Measurements from ENCODE around the gene ANKRD22. TPM values are rescaled to one million over a fixed set of nuclear protein-coding genes. Genes with fewer than 3 reads are reported as not detected.

Gene ANKRD22
- total RNA-seq, 1 experiment from 2014 or later: not detected

DNA sequence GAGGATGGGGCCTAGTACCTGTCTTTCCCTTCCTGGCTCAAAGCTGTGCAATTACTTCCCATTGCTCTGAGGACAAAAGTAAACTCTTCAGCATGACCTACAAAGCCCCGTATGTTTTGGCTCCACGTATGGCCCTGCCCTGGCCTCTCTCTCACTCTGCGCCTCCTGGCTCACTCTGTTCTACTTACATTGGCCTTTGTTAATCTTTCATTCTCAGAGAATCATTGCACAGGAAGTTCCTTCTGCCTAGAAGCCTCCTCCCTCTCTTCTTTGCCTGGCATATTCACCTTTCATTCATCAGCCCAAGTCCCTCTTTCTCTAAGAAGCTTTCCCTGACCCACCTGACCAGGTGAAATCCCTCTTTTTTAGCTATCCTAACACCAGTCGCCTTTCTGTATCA, 25.3 kb downstream of the ANKRD22 start:
- Histone ChIP-seq H3K4me3 (ENCODE audit: low read depth, low read length, poor library complexity, severe bottlenecking) (no peak overlapping the region), H3K36me3 (ENCODE audit: insufficient read depth, low read length, poor library complexity, severe bottlenecking) (no peaks in the 10 kb centered on the region), H3K4me1 (ENCODE audit: insufficient read depth, low read length, poor library complexity, severe bottlenecking) (peaks cover 8% of the 10 kb centered on the region), H3K27me3 (replicated peaks; ENCODE audit: insufficient read depth, low read depth, low read length, poor library complexity) (no peaks in the 10 kb centered on the region), H3K9me3 (ENCODE audit: low read depth, low read length, poor library complexity, severe bottlenecking) (no peaks in the 10 kb centered on the region), H3K27ac (ENCODE audit: low read depth, low read length, poor library complexity, severe bottlenecking) (no peak overlapping the region)
- intact Hi-C loops (cut with micrococcal nuclease; ENCODE audit: unreplicated experiment): no loop called here
- no TSS peak for BruUV-seq (replicated peaks)
- ChIA-PET CTCF (interaction anchor here (1.1 kb wide), 1 partner anchor 106 kb away, joined by 3 read pairs; no protein-coding TSS in a partner anchor), POLR2A (ENCODE audit: low non-redundant PET) (no interaction called here)
- no peak for TF ChIP-seq CTCF (conservative IDR thresholded peaks at IDR 0.05; ENCODE audit: low read depth, low read length)
- no peak for TF ChIP-seq EZH2 (IDR thresholded peaks at IDR 0.05; ENCODE audit: borderline replicate concordance, low read depth, low read length, poor library complexity, severe bottlenecking)
- DNase-seq (ENCODE audit: low spot score): no peak

DNA sequence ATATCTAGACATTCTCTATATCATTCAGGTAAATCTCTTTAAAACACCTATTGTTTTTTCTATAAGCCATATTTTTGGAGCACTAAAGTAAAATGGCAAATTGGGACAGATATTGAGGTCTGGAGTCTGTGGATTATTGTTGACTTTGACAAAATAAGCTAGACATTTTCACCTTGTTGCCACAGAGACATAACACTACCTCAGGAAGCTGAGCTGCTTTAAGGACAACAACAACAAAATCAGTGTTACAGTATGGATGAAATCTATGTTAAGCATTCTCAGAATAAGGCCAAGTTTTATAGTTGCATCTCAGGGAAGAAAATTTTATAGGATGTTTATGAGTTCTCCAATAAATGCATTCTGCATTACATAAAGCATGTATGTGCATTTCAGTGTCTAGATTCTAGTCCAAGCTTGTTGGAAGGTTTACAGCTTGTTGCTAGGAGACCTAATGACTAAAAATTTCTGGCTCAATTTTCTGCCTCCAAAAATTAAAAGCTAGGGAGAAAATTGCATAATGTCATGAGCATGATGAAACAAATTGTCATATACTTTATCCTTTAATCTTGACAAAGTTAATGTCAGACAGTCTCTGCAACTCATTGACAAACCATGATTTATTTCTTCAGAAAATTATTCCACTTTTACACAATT, 30.8 kb downstream of the ANKRD22 start:
- BruUV-seq (replicated peaks): no TSS peak
- no peaks in the 10 kb centered on the region for H3K36me3 ChIP-seq (ENCODE audit: insufficient read depth, low read length, poor library complexity, severe bottlenecking)
- DNase-seq (ENCODE audit: low spot score): peak; percentile 41
- ChIA-PET CTCF (no interaction called here), POLR2A (ENCODE audit: low non-redundant PET) (no interaction called here)
- H3K9me3 ChIP-seq (ENCODE audit: low read depth, low read length, poor library complexity, severe bottlenecking): no peaks in the 10 kb centered on the region
- H3K4me3 ChIP-seq (ENCODE audit: low read depth, low read length, poor library complexity, severe bottlenecking): no peak overlapping the region
- peaks cover 26% of the 10 kb centered on the region for H3K4me1 ChIP-seq (ENCODE audit: insufficient read depth, low read length, poor library complexity, severe bottlenecking)
- peak overlapping the region; percentile 51 for H3K27ac ChIP-seq (ENCODE audit: low read depth, low read length, poor library complexity, severe bottlenecking)
- no peaks in the 10 kb centered on the region for H3K27me3 ChIP-seq (replicated peaks; ENCODE audit: insufficient read depth, low read depth, low read length, poor library complexity)
- intact Hi-C loops (cut with micrococcal nuclease; ENCODE audit: unreplicated experiment): no loop called here
- TF ChIP-seq CTCF (conservative IDR thresholded peaks at IDR 0.05; ENCODE audit: low read depth, low read length): no peak
- no peak for TF ChIP-seq EZH2 (IDR thresholded peaks at IDR 0.05; ENCODE audit: borderline replicate concordance, low read depth, low read length, poor library complexity, severe bottlenecking)

DNA sequence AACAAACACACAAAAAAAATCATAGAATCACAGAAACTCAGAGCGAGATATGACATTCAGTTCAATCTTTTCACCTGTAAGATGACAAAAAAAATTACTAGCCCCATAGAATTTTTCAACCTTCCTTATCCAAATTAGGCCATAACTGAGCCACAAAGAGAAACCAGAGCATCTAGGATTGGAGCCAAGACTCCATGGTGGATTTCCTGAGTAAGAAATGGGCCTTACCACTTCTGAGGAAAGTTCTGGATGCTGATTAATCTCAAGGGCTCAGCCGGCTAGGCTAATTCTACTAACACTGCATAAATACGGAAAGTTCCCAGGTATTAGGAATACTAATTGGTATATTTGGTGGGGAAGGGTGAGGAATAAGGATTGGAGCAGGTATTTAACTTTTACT, 32.4 kb downstream of the ANKRD22 start:
- CTCF ChIA-PET: no interaction called here
- Histone ChIP-seq H3K27me3 (replicated peaks; ENCODE audit: insufficient read depth, low read depth, low read length, poor library complexity) (no peaks in the 10 kb centered on the region), H3K9me3 (ENCODE audit: low read depth, low read length, poor library complexity, severe bottlenecking) (no peaks in the 10 kb centered on the region), H3K4me1 (ENCODE audit: insufficient read depth, low read length, poor library complexity, severe bottlenecking) (peaks cover 26% of the 10 kb centered on the region), H3K4me3 (ENCODE audit: low read depth, low read length, poor library complexity, severe bottlenecking) (no peak overlapping the region), H3K27ac (ENCODE audit: low read depth, low read length, poor library complexity, severe bottlenecking) (no peak overlapping the region), H3K36me3 (ENCODE audit: insufficient read depth, low read length, poor library complexity, severe bottlenecking) (no peaks in the 10 kb centered on the region)
- DNase-seq (ENCODE audit: low spot score): peak; percentile 18
- no TSS peak for BruUV-seq (replicated peaks)
- intact Hi-C loops (cut with micrococcal nuclease; ENCODE audit: unreplicated experiment): no loop called here
- POLR2A ChIA-PET (ENCODE audit: low non-redundant PET): no interaction called here
- no peak for TF ChIP-seq EZH2 (IDR thresholded peaks at IDR 0.05; ENCODE audit: borderline replicate concordance, low read depth, low read length, poor library complexity, severe bottlenecking)
- TF ChIP-seq CTCF (conservative IDR thresholded peaks at IDR 0.05; ENCODE audit: low read depth, low read length): no peak

Data from A673 (cell line).